GM12865 (cell line): ENCODE measurements around the gene TMEM63B.

ENCODE experiments used
- DNase-seq: peaks from one replicate; pipeline ENCODE4 v3.0.0; 2010; ENCODE audit warnings: low read depth
- H3K4me3 ChIP-seq: 2 replicates; pipeline ENCODE4 v1.5.1; 2011; ENCODE audit warnings: mild to moderate bottlenecking, low read depth, low read length, control low read depth
- TF ChIP-seq, protein P1 (sequence below): IDR thresholded peaks from 2 replicates; pipeline ENCODE4 v1.5.1; 2011; ENCODE audit warnings: low read length, control low read depth, low read depth, inconsistent platforms; ENCODE audit not compliant: insufficient read depth; ENCODE audit errors: missing control alignments

Gene TMEM63B

GRCh38 chr6:44129841-44130322, 2.5 kb downstream of the TMEM63B start:
- no peak for DNase-seq
- H3K4me3 ChIP-seq: no peak overlapping the region
- TF ChIP-seq, protein P1, sequence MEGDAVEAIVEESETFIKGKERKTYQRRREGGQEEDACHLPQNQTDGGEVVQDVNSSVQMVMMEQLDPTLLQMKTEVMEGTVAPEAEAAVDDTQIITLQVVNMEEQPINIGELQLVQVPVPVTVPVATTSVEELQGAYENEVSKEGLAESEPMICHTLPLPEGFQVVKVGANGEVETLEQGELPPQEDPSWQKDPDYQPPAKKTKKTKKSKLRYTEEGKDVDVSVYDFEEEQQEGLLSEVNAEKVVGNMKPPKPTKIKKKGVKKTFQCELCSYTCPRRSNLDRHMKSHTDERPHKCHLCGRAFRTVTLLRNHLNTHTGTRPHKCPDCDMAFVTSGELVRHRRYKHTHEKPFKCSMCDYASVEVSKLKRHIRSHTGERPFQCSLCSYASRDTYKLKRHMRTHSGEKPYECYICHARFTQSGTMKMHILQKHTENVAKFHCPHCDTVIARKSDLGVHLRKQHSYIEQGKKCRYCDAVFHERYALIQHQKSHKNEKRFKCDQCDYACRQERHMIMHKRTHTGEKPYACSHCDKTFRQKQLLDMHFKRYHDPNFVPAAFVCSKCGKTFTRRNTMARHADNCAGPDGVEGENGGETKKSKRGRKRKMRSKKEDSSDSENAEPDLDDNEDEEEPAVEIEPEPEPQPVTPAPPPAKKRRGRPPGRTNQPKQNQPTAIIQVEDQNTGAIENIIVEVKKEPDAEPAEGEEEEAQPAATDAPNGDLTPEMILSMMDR: no peak

GRCh38 chr6:44131892-44132291, 4.5 kb downstream of the TMEM63B start:
- no peak for DNase-seq
- TF ChIP-seq, protein P1: no peak
- H3K4me3 ChIP-seq: no peak overlapping the region

GRCh38 chr6:44132476-44132875, 5.1 kb downstream of the TMEM63B start:
- TF ChIP-seq, protein P1: no peak
- no peak for DNase-seq
- no peak overlapping the region for H3K4me3 ChIP-seq

DNA sequence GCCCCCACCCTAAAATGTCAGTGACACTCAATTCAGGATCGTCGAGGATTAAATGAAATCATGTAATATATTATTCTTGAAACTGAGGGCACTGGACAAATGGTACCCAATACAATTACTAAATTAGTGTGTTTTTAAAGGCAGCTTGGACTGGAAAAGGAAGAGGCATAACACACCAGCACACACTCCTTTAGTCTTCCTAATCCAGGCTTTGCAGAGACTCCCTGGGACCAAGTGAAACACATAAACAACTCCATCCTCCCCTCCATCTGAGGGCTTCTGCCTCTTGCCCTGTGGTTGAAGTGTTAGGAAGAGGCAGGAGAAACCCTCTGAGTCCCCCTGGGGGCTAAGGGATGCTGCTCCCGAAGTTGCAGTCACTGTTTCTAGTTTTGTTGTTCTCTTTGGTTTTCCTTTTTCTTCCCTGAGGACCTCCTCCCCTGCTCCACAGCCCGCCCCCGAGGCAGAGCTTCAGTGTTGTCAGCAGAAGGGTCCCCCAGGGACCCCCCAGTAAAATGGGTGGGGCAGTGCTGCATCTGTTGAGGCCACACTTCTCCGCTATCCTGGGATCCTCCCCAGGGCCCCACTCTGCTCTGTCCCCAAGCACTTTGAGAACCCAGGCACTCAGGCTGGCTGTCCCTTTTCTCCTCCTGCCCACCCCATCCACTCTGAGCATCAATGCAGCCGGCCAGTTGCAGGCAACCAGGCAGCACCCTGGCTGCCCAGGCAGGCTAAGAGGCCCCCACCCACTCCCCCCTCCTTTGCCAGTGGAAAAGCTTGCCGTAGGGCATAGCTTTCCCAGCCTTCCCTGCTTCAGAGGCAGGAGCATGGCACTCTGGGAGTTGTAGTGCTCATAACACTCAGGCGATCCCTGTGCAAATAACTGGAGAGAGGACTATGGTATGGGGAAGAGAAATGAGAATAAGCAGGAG, 5.9 kb downstream of the TMEM63B start:
- no peak for DNase-seq
- TF ChIP-seq, protein P1: no peak
- H3K4me3 ChIP-seq: no peak overlapping the region

DNA sequence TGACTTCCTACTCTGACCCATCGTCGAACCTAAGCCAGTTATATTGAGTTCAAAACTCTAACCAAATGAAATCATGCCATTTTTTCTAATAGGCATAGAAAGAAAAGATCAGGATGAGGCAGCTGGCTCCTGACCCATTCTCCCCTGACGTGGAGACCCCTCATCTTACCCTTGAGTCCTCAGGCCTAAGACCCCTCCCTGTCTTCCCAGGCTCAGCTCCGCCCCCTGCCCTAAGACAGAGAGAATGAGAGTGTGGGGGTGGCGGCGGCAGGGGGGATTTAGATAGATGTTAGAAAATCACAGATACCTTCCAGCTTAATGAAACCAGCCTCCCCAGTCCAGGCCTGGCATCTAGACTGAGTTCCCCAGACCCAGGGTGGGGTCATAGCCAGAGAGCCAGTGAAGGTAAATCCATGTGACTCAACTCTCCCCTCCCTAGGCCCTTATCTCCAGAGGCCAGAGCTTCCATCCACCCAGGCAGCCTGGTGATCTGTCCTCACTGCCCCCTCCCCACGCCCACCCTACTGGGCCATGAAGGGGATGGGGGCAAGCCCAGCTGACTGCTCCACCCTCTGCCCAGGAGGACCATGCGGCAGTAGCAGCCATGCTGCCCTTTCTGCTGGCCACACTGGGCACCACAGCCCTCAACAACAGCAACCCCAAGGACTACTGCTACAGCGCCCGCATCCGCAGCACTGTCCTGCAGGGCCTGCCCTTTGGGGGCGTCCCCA, 6.8 kb downstream of the TMEM63B start:
- DNase-seq: no peak
- no peak overlapping the region for H3K4me3 ChIP-seq
- TF ChIP-seq, protein P1: no peak

- TF ChIP-seq, protein P1: no peak
- DNase-seq: no peak
- H3K4me3 ChIP-seq: no peak overlapping the region
Measured at GRCh38 chr6:44135173-44135758, 7.9 kb downstream of the TMEM63B start.
